ENCODE measurements around the gene SMPD3. TPM values are rescaled to one million over a fixed set of nuclear protein-coding genes. Genes with fewer than 3 reads are reported as not detected.

Gene SMPD3
- total RNA-seq, 1 experiment from 2014 or later = 0.03 TPM

GRCh38 chr16:68309799-68310198 is 138.5 kb downstream of the SMPD3 start:
- no peak for DNase-seq (ENCODE audit: low read depth, low spot score)
- in situ Hi-C loops (cut with HindIII; ENCODE audit: low pct_unique_long_range_greater_than_20kb, low sequenced_read_pairs) = no loop called here

Small RNA genes within 50 kb of the gene (small RNA-seq; reads per million reads assigned to genes)
- gene RF00019 (0 reads per million in 2 experiments), gene RNU4-30P (0 to 0.05 reads per million in 2 experiments)

Other genes starting within 250 kb of the SMPD3 start
- 0.11 TPM in 1 of 2 replicates, not detected in the other for gene ESRP2, start 212.4 kb downstream of the SMPD3 start, total RNA-seq (2014; rRNA removed; shearing (Covaris generic))
- 13.5 and 15.0 TPM in 2 replicates for gene PLA2G15, start 203.1 kb downstream of the SMPD3 start, total RNA-seq (2014; rRNA removed; shearing (Covaris generic))
- gene SLC7A6, start 184.0 kb downstream of the SMPD3 start, total RNA-seq (2014; rRNA removed; shearing (Covaris generic)) = 21.3 and 22.2 TPM in 2 replicates
- 20.2 and 21.9 TPM in 2 replicates for gene SLC7A6OS, start 137.6 kb downstream of the SMPD3 start, total RNA-seq (2014; rRNA removed; shearing (Covaris generic))
- 53.5 and 56.6 TPM in 2 replicates for gene PRMT7, start 137.5 kb downstream of the SMPD3 start, total RNA-seq (2014; rRNA removed; shearing (Covaris generic))
- 9.3 and 10.0 TPM in 2 replicates for gene ZFP90, start 90.8 kb upstream of the SMPD3 start, total RNA-seq (2014; rRNA removed; shearing (Covaris generic))
- 0.55 TPM in 1 of 2 replicates, not detected in the other for gene CDH3, start 196.8 kb upstream of the SMPD3 start, total RNA-seq (2014; rRNA removed; shearing (Covaris generic))

All from SK-MEL-5 (cell line).